ENCODE measurements around the gene EML6. TPM values are rescaled to one million over a fixed set of nuclear protein-coding genes. Genes with fewer than 3 reads are reported as not detected.

Gene EML6
- total RNA-seq, 1 donor from 2014 or later, result 1.6 TPM

- DNase-seq (ENCODE audit: low spot score) (no peak), ATAC-seq (peak; percentile 23)
Measured at GRCh38 chr2:54936766-54937165, 213.3 kb downstream of the EML6 start.

GRCh38 chr2:54939446-54940118, 216.1 kb downstream of the EML6 start:
- no peak for ATAC-seq

GRCh38 chr2:54940723-54941122, 217.3 kb downstream of the EML6 start:
- no peak for ATAC-seq
- DNase-seq (ENCODE audit: low spot score), result no peak

More at GRCh38 chr2:54939446-54940118, 216.1 kb downstream of the EML6 start:
- no peak for DNase-seq (ENCODE audit: low spot score)

- ATAC-seq, result no peak
- no peak for DNase-seq (ENCODE audit: low spot score)
Measured at GRCh38 chr2:54941248-54941984, 218.0 kb downstream of the EML6 start.

- ATAC-seq, result no peak
Measured at GRCh38 chr2:54942373-54942772, 218.9 kb downstream of the EML6 start.

GRCh38 chr2:54944724-54945326, 221.4 kb downstream of the EML6 start:
- ATAC-seq (no peak), DNase-seq (ENCODE audit: low spot score) (no peak)

More at GRCh38 chr2:54942373-54942772, 218.9 kb downstream of the EML6 start:
- DNase-seq (ENCODE audit: low spot score), result no peak

GRCh38 chr2:54945391-54946219, 222.1 kb downstream of the EML6 start:
- ATAC-seq (peak; percentile 83), DNase-seq (ENCODE audit: low spot score) (no peak)

- peak; percentile 9 for ATAC-seq
- no peak for DNase-seq (ENCODE audit: low spot score)
Measured at GRCh38 chr2:54946220-54946805, 222.9 kb downstream of the EML6 start.

GRCh38 chr2:54947136-54947535, 223.7 kb downstream of the EML6 start:
- ATAC-seq (no peak), DNase-seq (ENCODE audit: low spot score) (no peak)

GRCh38 chr2:54947646-54948045, 224.2 kb downstream of the EML6 start:
- ATAC-seq (no peak), DNase-seq (ENCODE audit: low spot score) (no peak)

- DNase-seq (ENCODE audit: low spot score), result no peak
Measured at GRCh38 chr2:54948120-54948519, 224.7 kb downstream of the EML6 start.

GRCh38 chr2:54949431-54949830, 226.0 kb downstream of the EML6 start:
- ATAC-seq (no peak), DNase-seq (ENCODE audit: low spot score) (no peak)

More at GRCh38 chr2:54948120-54948519, 224.7 kb downstream of the EML6 start:
- ATAC-seq, result no peak

- DNase-seq (ENCODE audit: low spot score) (no peak), ATAC-seq (no peak)
Measured at GRCh38 chr2:54950811-54951210, 227.3 kb downstream of the EML6 start.

- ATAC-seq (no peak), DNase-seq (ENCODE audit: low spot score) (no peak)
Measured at GRCh38 chr2:54952425-54952824, 229.0 kb downstream of the EML6 start.

GRCh38 chr2:54952978-54953456, 229.6 kb downstream of the EML6 start:
- ATAC-seq (no peak), DNase-seq (ENCODE audit: low spot score) (no peak)

- no peak for DNase-seq (ENCODE audit: low spot score)
Measured at GRCh38 chr2:54954158-54954557, 230.7 kb downstream of the EML6 start.

GRCh38 chr2:54954705-54955357, 231.4 kb downstream of the EML6 start:
- ATAC-seq (no peak), DNase-seq (ENCODE audit: low spot score) (no peak)

More at GRCh38 chr2:54954158-54954557, 230.7 kb downstream of the EML6 start:
- no peak for ATAC-seq

- DNase-seq (ENCODE audit: low spot score) (no peak), ATAC-seq (peak; percentile 87)
Measured at GRCh38 chr2:54955358-54956110, 232.1 kb downstream of the EML6 start.

- DNase-seq (ENCODE audit: low spot score) (no peak), ATAC-seq (no peak)
Measured at GRCh38 chr2:54956111-54956627, 232.7 kb downstream of the EML6 start.
